PC-9 (cell line): ENCODE measurements around the gene C19orf12. TPM values are rescaled to one million over a fixed set of nuclear protein-coding genes. Genes with fewer than 3 reads are reported as not detected.

Experiments
- BruUV-seq: library from RNA; stranded (reverse); fragments of 400-500 nt; replicated peaks from 2 replicates; lab custom pipeline; 2021; lab: Mats Ljungman, UMichigan
- CTCF ChIA-PET: fragments of 300-600 bp; sonication (Branson Sonifier 250); formaldehyde crosslinking; loops from one replicate; lab custom pipeline; 2022; ENCODE audit warnings: antibody characterized with exemption; lab: Charles Lee
- POLR2A ChIA-PET: fragments of 300-600 bp; sonication (Branson Sonifier 250); formaldehyde crosslinking; loops from one replicate; lab custom pipeline; 2022; ENCODE audit warnings: antibody characterized with exemption; ENCODE audit not compliant: unreplicated experiment; lab: Charles Lee
- DNase-seq, 2 experiments: peaks; one replicate each; pipeline versions ENCODE4 v3.0.0 to v3.0.0-alpha.2; 2015 to 2022; ENCODE audit warnings: mixed read lengths in 1 of 2
- H2AFZ ChIP-seq: fragments of 200-600 bp; sonication (generic); 2 replicates; pipeline ENCODE4 v1.8.1; 2017; ENCODE audit warnings: antibody characterized with exemption
- H3F3A ChIP-seq: fragments of 200-600 bp; sonication (generic); 2 replicates; pipeline ENCODE4 v1.8.1; 2017; ENCODE audit warnings: antibody characterized with exemption, mild to moderate bottlenecking, low read depth; ENCODE audit not compliant: insufficient read depth
- H3K27ac ChIP-seq: fragments of 200-600 bp; sonication (generic); 2 replicates; pipeline ENCODE4 v1.6.1; 2016; ENCODE audit warnings: mixed run types
- H3K27me3 ChIP-seq: fragments of 200-600 bp; sonication (generic); 2 replicates; pipeline ENCODE4 v1.6.1; 2016; ENCODE audit warnings: low read depth, mixed run types; ENCODE audit not compliant: insufficient read depth
- H3K36me3 ChIP-seq: fragments of 200-600 bp; sonication (generic); 2 replicates; pipeline ENCODE4 v1.6.1; 2016; ENCODE audit warnings: low read depth, mixed run types
- H3K4me1 ChIP-seq: fragments of 200-600 bp; sonication (generic); replicated peaks from 2 replicates; pipeline ENCODE4 v1.6.1; 2016; ENCODE audit warnings: mixed run types; ENCODE audit not compliant: insufficient read depth
- H3K4me2 ChIP-seq: fragments of 200-600 bp; sonication (generic); 2 replicates; pipeline ENCODE4 v1.6.1; 2017; ENCODE audit warnings: mixed run types
- H3K4me3 ChIP-seq: fragments of 200-600 bp; sonication (generic); 2 replicates; pipeline ENCODE4 v1.6.1; 2016; ENCODE audit warnings: mixed run types
- H3K79me2 ChIP-seq: fragments of 200-600 bp; sonication (generic); 2 replicates; pipeline ENCODE4 v1.6.1; 2017; ENCODE audit warnings: low read depth, mixed run types
- H3K9me2 ChIP-seq: fragments of 200-600 bp; sonication (generic); 2 replicates; pipeline ENCODE4 v1.8.1; 2017; ENCODE audit warnings: mild to moderate bottlenecking; ENCODE audit not compliant: insufficient read depth
- H3K9me3 ChIP-seq: fragments of 200-600 bp; sonication (generic); 2 replicates; pipeline ENCODE4 v1.8.1; 2016; ENCODE audit warnings: low read depth; ENCODE audit not compliant: insufficient read depth
- H4K20me1 ChIP-seq: fragments of 200-600 bp; sonication (generic); 2 replicates; pipeline ENCODE4 v1.8.1; 2017; ENCODE audit not compliant: insufficient read depth
- CTCF ChIP-seq: fragments of 200-600 bp; sonication (generic); conservative IDR thresholded peaks from 2 replicates; pipeline ENCODE4 v1.6.1; 2017; ENCODE audit warnings: mixed run types, antibody characterized with exemption, mild to moderate bottlenecking, moderate library complexity
- EZH2 ChIP-seq: fragments of 200-600 bp; sonication (generic); IDR thresholded peaks from 2 replicates; pipeline ENCODE4 v1.8.0; 2017; ENCODE audit warnings: antibody characterized with exemption, low read depth
- intact Hi-C: fragments of 100-400 bp; cut with micrococcal nuclease; formaldehyde crosslinking; loops from one replicate; pipeline ENCODE4 v1.10.0; 2022; ENCODE audit not compliant: unreplicated experiment
- total RNA-seq: library from RNA; stranded (reverse); gene quantifications from 2 replicates; pipeline ENCODE4 v1.2.3, GENCODE V29; 2021

C19orf12 gene
- total RNA-seq, 1 experiment from 2014 or later: 14.8 TPM

- Histone ChIP-seq H3K4me2 (peak overlapping the region; percentile 95), H3K27me3 (no peaks in the 10 kb centered on the region), H3K4me3 (peak overlapping the region; percentile 95), H3K27ac (peak overlapping the region; percentile 69), H3K9me3 (no peaks in the 10 kb centered on the region), H3F3A (peaks cover 73% of the 10 kb centered on the region), H3K79me2 (peaks cover 60% of the 10 kb centered on the region), H3K4me1 (peaks cover 72% of the 10 kb centered on the region), H3K36me3 (peaks cover 16% of the 10 kb centered on the region; the same call in 1 of the 2 replicates), H4K20me1 (peaks cover 16% of the 10 kb centered on the region), H2AFZ (peak overlapping the region; percentile 50; the same call in 1 of the 2 replicates), H3K9me2 (no peaks in the 10 kb centered on the region)
- TF ChIP-seq EZH2 (no peak), CTCF (no peak)
- ChIA-PET CTCF (interaction anchor here (1.4 kb wide), 1 partner anchor 47 kb away, joined by 3 read pairs; no protein-coding TSS in a partner anchor), POLR2A (interaction anchor here (0.6 to 0.8 kb wide), 3 partner anchors 47 to 178 kb away, joined by 4 to 36 read pairs (median 4); partner anchors contain the start of gene POP4)
- peak in 1 of 2 experiments; percentile 50 for DNase-seq
- intact Hi-C loops: loop anchor here (1.0 kb wide), 2 partner anchors 10 to 50 kb away; no protein-coding TSS in a partner anchor
- no TSS peak for BruUV-seq
Observed at GRCh38 chr19:29666578-29667386, 48.3 kb downstream of the C19orf12 start.

DNA sequence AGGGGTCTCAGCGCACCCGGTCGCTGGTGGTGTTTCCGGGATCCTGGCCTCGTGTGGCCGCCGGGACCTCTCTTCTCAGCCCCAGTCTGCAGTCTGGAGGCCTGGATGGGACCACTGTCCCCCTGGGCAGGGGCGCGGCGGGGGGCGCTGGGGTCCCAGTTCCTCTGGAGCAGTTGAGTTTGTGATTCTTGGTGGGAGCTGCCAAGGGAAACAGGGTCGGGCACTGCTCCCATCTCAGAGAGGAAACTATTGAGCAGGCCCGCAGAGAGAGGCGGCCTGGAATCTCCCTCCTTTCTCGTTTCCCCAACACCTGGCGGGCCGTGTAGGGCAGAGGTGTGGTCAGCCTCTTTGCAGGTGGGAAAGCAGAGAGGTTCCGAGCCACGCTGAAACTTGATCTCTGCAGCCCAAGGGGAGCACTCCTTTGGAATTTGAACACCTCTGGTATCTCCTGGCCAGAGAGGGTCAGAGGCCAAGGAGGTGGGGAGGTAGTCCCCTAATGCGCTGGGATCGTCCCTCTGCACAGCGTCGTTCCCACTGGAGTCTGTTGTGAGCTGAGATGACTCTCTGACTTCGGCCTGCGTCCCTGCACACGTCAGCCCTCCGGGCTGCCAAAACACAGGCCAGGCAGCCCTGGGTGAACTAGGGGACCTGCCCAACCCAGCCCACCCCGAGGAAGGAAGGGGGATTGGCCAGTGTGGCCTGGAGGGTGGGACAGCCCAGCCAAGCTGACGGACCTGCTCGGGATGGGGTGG is 49.1 kb downstream of the C19orf12 start:
- Histone ChIP-seq H3K4me2 (peak overlapping the region; percentile 95), H4K20me1 (peaks cover 16% of the 10 kb centered on the region), H3K9me2 (no peaks in the 10 kb centered on the region), H3K4me1 (peaks cover 72% of the 10 kb centered on the region), H3K27ac (peak overlapping the region; percentile 69), H2AFZ (peak overlapping the region; percentile 79), H3K9me3 (no peaks in the 10 kb centered on the region), H3K4me3 (peak overlapping the region; percentile 95), H3K79me2 (peaks cover 53% of the 10 kb centered on the region), H3K27me3 (no peaks in the 10 kb centered on the region), H3F3A (peaks cover 65% of the 10 kb centered on the region), H3K36me3 (peaks cover 16% of the 10 kb centered on the region; the same call in 1 of the 2 replicates)
- TSS peak; percentile 20 for BruUV-seq
- ChIA-PET POLR2A (interaction anchor here (0.6 to 0.8 kb wide), 2 partner anchors 48 to 60 kb away, joined by 4 to 36 read pairs; partner anchors contain the start of gene POP4), CTCF (interaction anchor here (0.9 to 1.4 kb wide), 2 partner anchors 48 to 50 kb away, joined by 3 read pairs; no protein-coding TSS in a partner anchor)
- intact Hi-C loops: loop anchor here (1.0 kb wide), 2 partner anchors 10 to 50 kb away; no protein-coding TSS in a partner anchor
- no peak for TF ChIP-seq CTCF
- TF ChIP-seq EZH2: no peak
- DNase-seq: peak; percentile 76 to 77
